Mononuclear cell (primary cell): ENCODE measurements around the gene UCP1. TPM values are rescaled to one million over a fixed set of nuclear protein-coding genes. Genes with fewer than 3 reads are reported as not detected.

ENCODE experiments used
- total RNA-seq: library from RNA; depleted of rRNA; stranded (reverse); fragments of >200 nt; gene quantifications from one replicate; pipeline ENCODE4 v1.2.3, GENCODE V29; 2012

Gene UCP1
- total RNA-seq, 1 donor: not detected

Other genes starting within 250 kb of the UCP1 start
- gene SCOC, start 195.3 kb downstream of the UCP1 start, total RNA-seq: 9.3 TPM
- 0.42 TPM for gene CLGN, start 141.3 kb downstream of the UCP1 start, total RNA-seq
- under 0.01 TPM for gene MGAT4D, start 70.7 kb downstream of the UCP1 start, total RNA-seq
- gene ELMOD2, start 44.8 kb downstream of the UCP1 start, total RNA-seq: 11.2 TPM
- 8.7 TPM for gene TBC1D9, start 187.4 kb upstream of the UCP1 start, total RNA-seq